Stimulated activated CD4-positive, alpha-beta T cell treated with anti-CD3 and anti-CD28 coated beads, Interleukin-1b, Interleukin-23, amount 100 ng/mL, for 4 hours (primary cell): ENCODE results near the gene PLCG1.
"Not testable (repeated sequence)": the region's sequence is repeated elsewhere in the genome, so short reads cannot be mapped to it uniquely, and the experiment has no call there.

Experiments
- DNase-seq, 2 donors: peaks; one replicate each; pipeline ENCODE4 v3.0.0-alpha.2; 2020; ENCODE audit warnings: low read depth in 2 of 2

The PLCG1 gene

GRCh38 chr20:41136680-41137613 lies at the start of gene PLCG1:
Gene PLCG1, plus strand, starts transcription at chr20:41137543. Its CDS starts 99 bp downstream, at chr20:41137642.
- DNase-seq = peak; percentile 80 to 88

GRCh38 chr20:41087777-41088176 lies 49.6 kb upstream of the PLCG1 start:
- no peak for DNase-seq

GRCh38 chr20:41089555-41089954 lies 47.8 kb upstream of the PLCG1 start:
- DNase-seq = no peak

DNA sequence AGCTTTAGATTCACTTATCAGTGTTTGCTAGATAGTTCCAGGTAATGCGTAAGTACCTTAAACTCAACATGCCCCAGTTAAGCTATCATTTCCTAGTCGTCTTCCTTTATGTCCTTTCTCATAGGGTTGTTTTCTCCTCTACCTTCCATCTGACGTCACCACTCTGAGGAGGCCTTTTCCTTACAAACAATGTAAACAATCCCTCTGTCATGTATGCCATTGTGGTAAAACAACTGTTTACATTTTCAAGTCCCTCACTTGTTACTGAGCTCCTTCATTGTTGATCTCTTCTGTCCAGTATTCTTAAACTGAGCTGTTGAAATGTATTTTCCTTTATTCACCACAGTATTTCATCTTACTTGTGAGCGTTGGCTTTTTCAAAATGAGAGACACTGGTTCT lies 45.4 kb upstream of the PLCG1 start:
- no peak for DNase-seq

GRCh38 chr20:41094353-41095055 lies 42.8 kb upstream of the PLCG1 start:
- no peak for DNase-seq

DNA sequence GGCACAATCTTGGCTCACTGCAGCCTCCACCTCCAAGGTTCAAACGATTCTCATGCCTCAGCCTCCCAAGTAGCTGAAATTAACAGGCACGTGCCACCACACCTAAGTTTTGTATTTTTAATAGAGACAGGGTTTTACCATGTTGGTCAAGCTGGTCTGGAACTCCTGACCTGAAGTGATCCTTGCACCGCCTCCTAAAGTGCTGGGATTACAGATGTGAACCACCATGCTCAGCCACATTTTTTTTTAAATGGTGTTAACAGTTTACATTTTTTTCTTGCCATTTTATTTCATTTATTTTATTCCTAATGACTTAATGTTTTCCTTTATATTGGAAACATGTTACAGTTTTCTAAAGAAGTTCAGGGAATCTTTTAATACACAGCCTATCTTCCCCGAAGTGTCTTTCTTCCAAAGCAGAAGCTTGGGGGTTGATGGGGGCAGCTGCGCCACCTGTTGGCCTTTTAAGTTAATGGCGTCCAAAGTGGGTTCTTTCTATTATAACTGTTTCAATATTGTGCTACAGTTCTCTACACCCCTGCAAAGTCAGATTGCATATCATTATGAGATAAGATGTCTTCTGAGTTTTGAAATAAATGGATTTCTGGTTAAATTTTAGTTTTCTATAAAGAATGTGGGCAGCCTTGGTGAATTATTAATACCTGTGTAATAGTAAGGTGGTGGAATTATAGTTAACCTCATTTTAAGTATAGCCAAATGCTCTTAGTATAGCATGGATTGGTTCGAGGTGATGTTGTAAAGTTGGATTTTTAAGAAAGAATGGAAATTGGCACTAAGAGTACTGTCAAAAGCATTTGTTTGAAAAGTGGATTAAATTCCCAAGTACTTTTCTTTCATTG lies 42.0 kb upstream of the PLCG1 start:
- peak; percentile 31 to 49 for DNase-seq

DNA sequence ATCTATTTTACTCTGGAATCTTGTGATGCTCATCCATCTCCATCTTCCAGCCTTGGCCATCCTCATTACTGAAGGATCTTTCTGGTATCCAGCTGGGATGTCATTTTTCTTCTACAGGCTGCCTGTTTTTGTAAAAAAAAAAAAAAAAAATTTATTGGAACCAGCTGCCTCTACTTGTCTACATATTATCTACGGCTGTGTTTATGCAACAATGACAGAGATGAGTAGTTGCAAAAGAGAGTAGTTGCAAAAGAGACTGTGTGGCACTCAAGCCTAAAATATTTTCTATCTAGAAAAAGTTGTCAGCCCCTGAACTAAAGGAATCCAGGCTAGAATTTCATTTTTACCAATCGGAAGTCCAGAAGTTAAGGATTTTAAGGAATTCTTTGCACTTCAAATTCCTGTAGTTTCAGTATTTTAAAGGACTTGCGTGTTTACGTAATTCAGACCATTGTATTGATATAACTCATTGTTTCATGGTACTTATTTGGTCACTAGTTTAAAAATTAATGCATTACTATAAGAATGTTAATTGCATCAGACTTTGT lies 38.6 kb upstream of the PLCG1 start:
- no peak for DNase-seq

- no peak for DNase-seq
Observed at GRCh38 chr20:41100001-41100480, 37.3 kb upstream of the PLCG1 start.

DNA sequence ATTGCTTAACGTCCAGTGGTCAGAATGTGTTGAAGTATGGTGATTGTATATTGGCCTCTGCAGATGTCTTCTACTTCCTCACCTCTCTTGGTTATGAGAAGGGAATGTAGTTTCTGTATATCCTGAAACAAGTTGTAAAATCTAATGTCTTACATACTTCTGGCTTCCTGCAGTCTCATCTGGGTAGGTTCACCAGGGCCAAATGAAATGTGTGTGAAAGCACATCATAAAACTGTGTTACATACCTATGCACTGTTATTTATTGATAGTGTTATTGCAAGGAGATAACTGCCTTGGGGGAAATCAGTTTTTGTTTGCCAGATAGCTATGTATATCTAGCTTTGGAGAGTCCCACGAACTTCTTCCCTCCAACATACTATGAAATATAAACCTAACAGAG lies 35.7 kb upstream of the PLCG1 start:
- no peak for DNase-seq

- no peak for DNase-seq
Observed at GRCh38 chr20:41108531-41108930, 28.8 kb upstream of the PLCG1 start.

DNA sequence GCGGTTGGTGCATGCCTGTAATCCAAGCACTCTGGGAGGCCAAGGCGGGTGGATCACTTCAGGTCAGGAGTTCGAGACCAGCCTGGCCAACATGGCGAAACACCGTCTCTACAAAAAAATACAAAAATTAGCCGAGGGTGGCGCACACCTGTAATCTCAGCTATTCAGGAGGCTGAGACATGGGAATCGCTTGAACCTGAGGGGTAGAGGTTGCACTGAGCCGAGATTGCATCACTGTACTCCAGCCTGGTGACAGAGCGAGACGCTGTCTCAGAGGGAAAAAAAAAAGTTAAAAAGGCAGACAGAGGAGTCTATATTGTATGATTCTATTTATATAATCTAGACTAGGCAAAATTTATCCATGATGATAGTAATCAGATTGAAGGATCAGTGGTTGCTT lies 27.3 kb upstream of the PLCG1 start:
- no peak for DNase-seq

DNA sequence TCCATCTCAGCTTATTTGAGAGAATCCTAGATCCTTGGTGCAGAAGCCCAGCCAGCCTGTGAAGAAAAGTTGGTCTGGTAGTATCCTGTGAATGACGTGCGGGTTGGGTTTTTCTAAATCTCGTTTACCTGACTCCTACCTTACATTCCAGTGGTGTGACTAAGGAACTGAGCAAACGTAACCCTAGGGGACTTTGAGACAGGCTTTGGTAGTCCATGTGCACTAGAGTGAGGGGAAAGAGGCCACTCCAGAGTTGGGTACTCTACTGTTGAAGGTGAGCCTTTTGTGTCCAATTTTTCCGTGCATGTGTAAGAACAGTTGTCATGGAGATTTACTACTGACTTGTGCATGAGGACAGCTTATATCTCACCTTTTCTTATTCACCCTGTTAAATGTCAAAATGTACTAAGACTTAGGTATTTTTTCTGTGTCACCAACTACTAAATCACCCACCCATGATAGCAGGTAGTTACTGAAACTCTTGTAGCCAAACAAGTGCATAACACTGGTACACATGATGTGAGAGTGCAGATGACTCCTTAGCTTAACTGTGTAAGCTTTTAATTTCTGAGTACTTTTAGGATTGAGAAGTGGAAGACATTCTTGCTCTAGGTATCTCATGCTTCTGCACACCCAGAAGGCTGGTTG lies 26.3 kb upstream of the PLCG1 start:
- DNase-seq = no peak

DNA sequence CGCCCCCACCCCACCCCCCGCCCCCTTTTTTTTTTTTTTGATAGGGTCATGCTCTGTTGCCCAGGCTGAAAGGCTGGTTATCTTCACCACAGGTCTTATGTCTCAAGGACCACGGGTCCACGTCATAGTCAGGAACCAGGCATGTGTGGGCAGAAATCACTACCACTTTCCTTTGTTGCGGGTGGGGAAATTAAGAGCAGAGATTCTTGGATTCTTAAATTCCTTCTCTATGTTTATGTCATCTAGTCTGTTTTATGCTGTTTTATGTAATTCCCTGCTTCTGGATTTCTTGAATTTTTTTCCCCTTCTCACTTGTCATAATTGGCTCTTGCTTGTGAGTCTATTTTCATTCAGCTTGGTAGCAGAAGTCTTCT lies 25.8 kb upstream of the PLCG1 start:
- DNase-seq = no peak

DNA sequence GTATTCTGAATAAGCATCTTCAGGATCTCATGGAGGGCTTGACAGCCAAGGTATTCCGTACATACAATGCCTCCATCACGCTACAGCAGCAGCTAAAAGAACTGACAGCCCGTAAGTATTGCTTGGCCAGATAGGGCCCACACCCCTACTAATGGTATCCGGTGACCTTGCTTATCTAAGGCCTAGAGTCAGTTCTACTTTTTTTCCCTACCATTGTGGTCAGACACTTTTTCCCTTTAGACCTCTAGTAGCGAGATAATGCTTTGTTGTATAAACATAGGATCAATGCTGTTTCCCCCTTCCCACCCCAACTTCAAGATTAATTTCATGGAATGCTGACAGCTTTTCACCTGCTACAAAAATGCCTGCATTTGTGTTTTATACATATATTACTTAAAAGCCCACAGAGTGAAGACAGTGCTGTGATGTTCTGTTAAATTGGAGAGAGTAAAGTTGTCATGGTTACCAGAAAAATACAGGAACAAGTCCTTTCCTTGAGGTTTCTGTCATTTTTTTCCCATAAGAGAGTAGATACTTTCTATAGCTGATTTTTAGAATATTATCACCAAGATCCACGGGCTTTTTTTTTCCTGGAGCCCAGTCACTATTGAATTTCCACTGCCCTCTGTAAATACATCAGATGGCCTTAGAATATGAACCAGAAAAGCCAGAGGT lies 20.9 kb upstream of the PLCG1 start:
- no peak for DNase-seq

DNA sequence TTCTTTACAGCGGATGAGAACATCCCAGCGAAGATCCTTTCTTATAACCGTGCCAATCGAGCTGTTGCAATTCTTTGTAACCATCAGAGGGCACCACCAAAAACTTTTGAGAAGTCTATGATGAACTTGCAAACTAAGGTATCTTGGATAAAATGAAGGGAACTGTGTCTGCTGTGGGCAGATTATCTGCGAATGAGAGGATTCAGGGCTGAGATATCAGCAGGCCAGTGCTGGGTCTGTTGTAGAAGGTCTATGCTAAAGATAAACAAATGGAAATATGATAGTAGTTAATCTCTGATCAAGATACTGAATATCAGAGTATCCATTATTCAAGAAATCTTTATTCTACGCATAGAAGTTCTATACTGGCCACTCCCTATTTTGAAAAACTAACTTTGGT lies 19.2 kb upstream of the PLCG1 start:
- DNase-seq = not testable (repeated sequence)

- DNase-seq = no peak
Observed at GRCh38 chr20:41118632-41119031, 18.7 kb upstream of the PLCG1 start.

DNA sequence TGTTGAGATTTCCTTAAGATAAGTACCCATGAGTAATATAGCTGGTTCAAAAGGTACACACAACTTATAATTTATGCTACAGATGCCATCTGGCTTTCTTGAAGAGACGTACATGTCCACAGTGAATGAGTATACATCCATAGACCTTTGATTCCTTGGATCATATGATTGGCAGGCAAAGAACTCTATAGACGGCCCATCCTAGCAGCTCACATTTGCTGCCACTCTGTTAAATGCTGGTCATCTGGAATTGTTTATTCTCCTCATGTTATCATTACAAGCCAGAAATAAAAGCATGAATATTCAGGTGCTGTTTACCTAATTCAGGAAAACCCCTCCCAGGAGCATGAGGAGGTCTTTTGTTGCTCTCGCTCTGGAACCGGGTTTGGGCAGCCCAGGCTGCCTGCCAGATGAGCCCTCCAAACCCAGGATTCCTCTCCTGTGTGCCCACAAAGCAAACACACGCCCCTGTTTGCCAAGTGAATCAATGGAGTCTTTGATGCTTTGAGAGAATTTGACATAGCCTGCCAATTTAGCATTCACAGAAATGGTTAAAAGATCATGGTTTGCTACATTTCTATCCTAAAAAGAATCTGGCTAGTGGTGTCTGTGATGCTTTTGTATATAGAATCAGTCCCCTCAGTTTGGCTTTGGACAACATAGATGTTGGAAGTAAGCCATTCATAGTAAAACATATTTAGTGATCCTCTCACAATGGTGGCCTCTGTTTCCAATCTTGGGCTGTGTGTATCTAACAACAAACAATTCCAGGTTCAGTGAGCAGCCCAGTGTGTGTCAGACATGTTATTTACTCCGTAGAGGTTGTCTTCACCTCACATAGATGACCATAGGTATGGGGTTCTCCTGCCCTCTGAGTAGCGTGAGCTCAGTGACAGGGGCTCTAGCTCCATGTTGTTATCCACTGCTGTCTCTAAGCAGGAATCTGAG lies 17.5 kb upstream of the PLCG1 start:
- no peak for DNase-seq

GRCh38 chr20:41121399-41121798 lies 15.9 kb upstream of the PLCG1 start:
- DNase-seq = no peak

GRCh38 chr20:41123631-41124030 lies 13.7 kb upstream of the PLCG1 start:
- no peak for DNase-seq
